Glutamatergic neuron (in vitro differentiated cells): ENCODE measurements around the gene GAPDH. TPM values are rescaled to one million over a fixed set of nuclear protein-coding genes. Genes with fewer than 3 reads are reported as not detected.
"Not testable (repeated sequence)": the region's sequence is repeated elsewhere in the genome, so short reads cannot be mapped to it uniquely, and the experiment has no call there.

Source experiments
- DNase-seq: peaks from one replicate; pipeline ENCODE4 v3.0.0; 2022
- H3K27ac Mint-ChIP-seq: one replicate; pipeline ENCODE4 v1.8.0; 2020; ENCODE audit warnings: mild to moderate bottlenecking, mixed read lengths, inconsistent platforms; ENCODE audit not compliant: unreplicated experiment
- H3K27me3 Mint-ChIP-seq: one replicate; pipeline ENCODE4 v1.8.0; 2020; ENCODE audit warnings: mild to moderate bottlenecking, moderate library complexity, mixed read lengths, inconsistent platforms; ENCODE audit not compliant: unreplicated experiment
- H3K36me3 Mint-ChIP-seq: one replicate; pipeline ENCODE4 v1.8.0; 2020; ENCODE audit warnings: mild to moderate bottlenecking, mixed read lengths, inconsistent platforms; ENCODE audit not compliant: unreplicated experiment
- H3K4me1 Mint-ChIP-seq: one replicate; pipeline ENCODE4 v1.8.0; 2020; ENCODE audit warnings: mild to moderate bottlenecking, low read depth, mixed read lengths, inconsistent platforms; ENCODE audit not compliant: unreplicated experiment
- H3K4me3 Mint-ChIP-seq: one replicate; pipeline ENCODE4 v1.8.0; 2020; ENCODE audit warnings: mild to moderate bottlenecking, mixed read lengths, inconsistent platforms; ENCODE audit not compliant: unreplicated experiment
- H3K9me3 Mint-ChIP-seq: one replicate; pipeline ENCODE4 v1.8.0; 2020; ENCODE audit warnings: mild to moderate bottlenecking, moderate library complexity, mixed read lengths, inconsistent platforms; ENCODE audit not compliant: unreplicated experiment
- long read RNA-seq: library from polyadenylated mRNA; unstranded; transcript quantifications from one replicate; pipeline ENCODE4 v2.0.0, GENCODE V29; 2020; ENCODE audit not compliant: unreplicated experiment
- total RNA-seq: library from RNA; stranded (reverse); fragmentation: NEBNext Ultra II Directional; extraction: Animal tissue kit (Norgen Biotek cat#: 25700); gene quantifications from one replicate; pipeline ENCODE4 v1.2.1, GENCODE V29; 2021; ENCODE audit not compliant: unreplicated experiment
- TF ChIP-seq, protein P1 (sequence below): fragments of 200-600 bp; sonication (generic); IDR thresholded peaks from one replicate; pipeline ENCODE4 v1.5.0; 2021; ENCODE audit not compliant: partially characterized antibody, unreplicated experiment

Gene GAPDH
- total RNA-seq, result 2,124 TPM
- long read RNA-seq, transcript GAPDH-204 (8 exons, 1,256 nt), result minor isoform, 123 of 6,346 reads
- long read RNA-seq, transcript GAPDH-201 (9 exons, 1,875 nt), result major isoform, 6,019 of 6,346 reads
- long read RNA-seq, transcript GAPDH-205 (9 exons, 1,348 nt), result minor isoform, 8 of 6,346 reads
- long read RNA-seq, partial matches to known transcripts, result 101 of 6,346 reads
- long read RNA-seq, other reads (novel, unspliced or antisense), result 88 of 6,346 reads

DNA sequence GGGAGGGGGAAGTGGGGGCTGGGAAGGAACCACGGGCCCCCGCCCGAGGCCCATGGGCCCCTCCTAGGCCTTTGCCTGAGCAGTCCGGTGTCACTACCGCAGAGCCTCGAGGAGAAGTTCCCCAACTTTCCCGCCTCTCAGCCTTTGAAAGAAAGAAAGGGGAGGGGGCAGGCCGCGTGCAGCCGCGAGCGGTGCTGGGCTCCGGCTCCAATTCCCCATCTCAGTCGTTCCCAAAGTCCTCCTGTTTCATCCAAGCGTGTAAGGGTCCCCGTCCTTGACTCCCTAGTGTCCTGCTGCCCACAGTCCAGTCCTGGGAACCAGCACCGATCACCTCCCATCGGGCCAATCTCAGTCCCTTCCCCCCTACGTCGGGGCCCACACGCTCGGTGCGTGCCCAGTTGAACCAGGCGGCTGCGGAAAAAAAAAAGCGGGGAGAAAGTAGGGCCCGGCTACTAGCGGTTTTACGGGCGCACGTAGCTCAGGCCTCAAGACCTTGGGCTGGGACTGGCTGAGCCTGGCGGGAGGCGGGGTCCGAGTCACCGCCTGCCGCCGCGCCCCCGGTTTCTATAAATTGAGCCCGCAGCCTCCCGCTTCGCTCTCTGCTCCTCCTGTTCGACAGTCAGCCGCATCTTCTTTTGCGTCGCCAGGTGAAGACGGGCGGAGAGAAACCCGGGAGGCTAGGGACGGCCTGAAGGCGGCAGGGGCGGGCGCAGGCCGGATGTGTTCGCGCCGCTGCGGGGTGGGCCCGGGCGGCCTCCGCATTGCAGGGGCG lies at the start of gene GAPDH:
TSS of gene GAPDH (plus strand) at position 595 of the 772 bp plus-strand sequence. CDS start 316 bp downstream, outside the sequence.
- H3K9me3 Mint-ChIP-seq, result peaks cover 33% of the 10 kb centered on the region
- H3K27ac Mint-ChIP-seq, result peak within 1 kb of the TSS; percentile 99
- H3K4me3 Mint-ChIP-seq, result peak within 1 kb of the TSS; percentile 95
- TF ChIP-seq, protein P1, sequence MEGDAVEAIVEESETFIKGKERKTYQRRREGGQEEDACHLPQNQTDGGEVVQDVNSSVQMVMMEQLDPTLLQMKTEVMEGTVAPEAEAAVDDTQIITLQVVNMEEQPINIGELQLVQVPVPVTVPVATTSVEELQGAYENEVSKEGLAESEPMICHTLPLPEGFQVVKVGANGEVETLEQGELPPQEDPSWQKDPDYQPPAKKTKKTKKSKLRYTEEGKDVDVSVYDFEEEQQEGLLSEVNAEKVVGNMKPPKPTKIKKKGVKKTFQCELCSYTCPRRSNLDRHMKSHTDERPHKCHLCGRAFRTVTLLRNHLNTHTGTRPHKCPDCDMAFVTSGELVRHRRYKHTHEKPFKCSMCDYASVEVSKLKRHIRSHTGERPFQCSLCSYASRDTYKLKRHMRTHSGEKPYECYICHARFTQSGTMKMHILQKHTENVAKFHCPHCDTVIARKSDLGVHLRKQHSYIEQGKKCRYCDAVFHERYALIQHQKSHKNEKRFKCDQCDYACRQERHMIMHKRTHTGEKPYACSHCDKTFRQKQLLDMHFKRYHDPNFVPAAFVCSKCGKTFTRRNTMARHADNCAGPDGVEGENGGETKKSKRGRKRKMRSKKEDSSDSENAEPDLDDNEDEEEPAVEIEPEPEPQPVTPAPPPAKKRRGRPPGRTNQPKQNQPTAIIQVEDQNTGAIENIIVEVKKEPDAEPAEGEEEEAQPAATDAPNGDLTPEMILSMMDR, result no peak
- peak; percentile 89 for DNase-seq
- H3K36me3 Mint-ChIP-seq, result peaks cover 3% of the 10 kb centered on the region
- peaks cover 27% of the 10 kb centered on the region for H3K4me1 Mint-ChIP-seq
- peaks cover 14% of the 10 kb centered on the region for H3K27me3 Mint-ChIP-seq

DNA sequence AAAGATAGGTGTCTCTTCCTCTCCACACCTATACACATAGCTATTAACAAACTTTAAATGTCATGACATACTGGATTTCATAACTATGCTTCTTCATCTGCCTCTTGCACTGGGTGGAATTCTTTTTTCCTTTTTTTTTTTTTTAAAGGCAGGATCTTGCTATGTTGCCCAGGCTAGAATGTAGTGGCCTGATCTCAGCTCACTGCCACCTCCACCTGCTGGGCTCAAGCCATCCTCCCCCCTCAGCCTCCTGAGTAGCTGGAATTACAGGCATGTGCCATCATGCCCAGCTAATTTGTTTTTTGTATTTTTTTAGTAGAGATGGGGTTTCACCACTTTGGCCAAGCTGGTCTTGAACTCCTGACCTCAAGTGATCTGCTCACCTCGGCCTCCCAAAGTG lies 46.1 kb upstream of the GAPDH start:
- TF ChIP-seq, protein P1, result no peak
- peaks cover 3% of the 10 kb centered on the region for H3K4me1 Mint-ChIP-seq
- no peak for DNase-seq
- no peak overlapping the region for H3K4me3 Mint-ChIP-seq
- peaks cover 3% of the 10 kb centered on the region for H3K27me3 Mint-ChIP-seq
- no peaks in the 10 kb centered on the region for H3K36me3 Mint-ChIP-seq
- H3K27ac Mint-ChIP-seq, result peak overlapping the region; percentile 16
- peaks cover 2% of the 10 kb centered on the region for H3K9me3 Mint-ChIP-seq

DNA sequence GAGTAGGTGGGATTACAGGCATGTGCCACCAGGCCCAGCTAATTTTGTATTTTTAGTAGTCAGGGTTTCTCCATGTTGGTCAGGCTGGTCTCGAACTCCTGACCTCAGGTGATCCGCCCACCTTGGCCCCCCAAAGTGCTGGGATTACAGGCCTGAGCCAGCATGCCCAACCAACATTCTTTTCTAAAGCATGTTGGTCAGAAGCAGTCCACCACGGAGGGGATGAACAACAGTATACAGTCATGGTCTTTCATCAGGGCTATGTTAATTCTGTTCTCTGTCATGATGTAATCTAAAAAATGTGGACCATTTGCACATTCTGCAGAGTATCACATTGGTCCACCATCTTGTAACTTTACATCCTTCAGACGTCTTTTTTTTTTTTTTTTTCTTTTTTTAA lies 44.9 kb upstream of the GAPDH start:
- DNase-seq, result no peak
- peaks cover 4% of the 10 kb centered on the region for H3K4me1 Mint-ChIP-seq
- no peak overlapping the region for H3K4me3 Mint-ChIP-seq
- H3K27ac Mint-ChIP-seq, result no peak overlapping the region
- peaks cover 5% of the 10 kb centered on the region for H3K27me3 Mint-ChIP-seq
- H3K9me3 Mint-ChIP-seq, result peaks cover 3% of the 10 kb centered on the region
- TF ChIP-seq, protein P1, result no peak
- no peaks in the 10 kb centered on the region for H3K36me3 Mint-ChIP-seq

DNA sequence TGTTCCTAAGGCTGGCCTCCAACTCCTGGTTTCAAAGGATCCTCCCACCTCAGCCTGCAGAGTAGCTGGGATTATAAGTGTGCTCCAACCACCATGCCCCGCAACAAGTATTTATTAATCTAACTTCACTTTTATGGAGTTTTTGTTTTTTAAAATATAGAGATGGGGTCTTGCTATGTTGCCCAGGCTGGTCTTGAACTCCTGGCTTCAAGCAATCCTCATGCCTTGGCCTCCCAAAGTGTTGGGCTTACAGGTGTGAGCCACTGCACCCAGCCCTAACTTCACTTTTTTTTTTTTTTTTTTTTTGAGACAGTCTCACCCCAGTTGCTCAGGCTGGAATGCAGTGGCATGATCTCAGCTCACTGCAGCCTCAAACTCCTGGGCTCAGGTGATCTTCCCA lies 43.6 kb upstream of the GAPDH start:
- not testable (repeated sequence) for DNase-seq, H3K9me3 Mint-ChIP-seq, H3K27me3 Mint-ChIP-seq, H3K4me3 Mint-ChIP-seq, H3K27ac Mint-ChIP-seq, H3K36me3 Mint-ChIP-seq
- peaks cover 13% of the 10 kb centered on the region for H3K4me1 Mint-ChIP-seq

DNA sequence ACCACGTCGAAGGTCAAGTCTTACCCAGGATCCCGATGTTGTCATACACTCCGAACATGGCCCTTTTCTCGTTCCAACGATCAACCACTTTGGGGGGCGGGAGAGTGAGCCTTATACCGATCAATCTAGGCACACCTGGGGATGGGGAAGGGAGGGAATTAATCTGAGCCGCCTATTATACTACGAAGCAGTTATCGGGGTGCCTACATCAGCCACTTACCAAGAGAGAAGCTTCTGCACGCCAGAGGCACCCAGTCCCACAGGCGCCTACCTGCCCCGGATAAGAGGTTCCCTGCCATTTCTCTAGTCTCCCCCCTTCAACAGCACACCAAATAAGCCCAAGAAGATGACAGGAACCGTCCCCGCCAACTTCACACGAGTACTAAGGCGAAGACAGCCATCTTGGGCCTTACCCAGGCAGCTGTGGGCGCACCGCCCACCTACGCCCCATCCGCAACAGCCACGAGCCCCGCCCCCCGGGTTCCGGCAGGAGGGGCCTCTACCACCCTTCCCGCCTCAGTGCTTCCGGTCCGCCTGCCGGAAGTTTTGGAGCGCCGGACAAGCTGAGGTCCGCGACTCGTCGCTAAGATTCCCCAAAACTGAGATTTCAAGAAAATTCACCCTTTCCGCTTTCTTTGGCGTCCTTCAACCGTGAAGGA lies 41.4 kb upstream of the GAPDH start, which contains the start of gene MRPL51:
TSS of gene MRPL51 (minus strand) at position 425 of the 659 bp plus-strand sequence. CDS start at position 299, 126 bp downstream.
- peak; percentile 98 for DNase-seq
- Mint-ChIP-seq H3K27ac (peak within 1 kb of the TSS; percentile 95), H3K9me3 (peaks cover 3% of the 10 kb centered on the region), H3K36me3 (no peaks in the 10 kb centered on the region), H3K27me3 (peaks cover 5% of the 10 kb centered on the region), H3K4me1 (peaks cover 13% of the 10 kb centered on the region), H3K4me3 (peak within 1 kb of the TSS; percentile 98)
- TF ChIP-seq, protein P1, result no peak
